ENCODE data around the gene ADGRG4. TPM values are rescaled to one million over a fixed set of nuclear protein-coding genes. Genes with fewer than 3 reads are reported as not detected.

Gene ADGRG4
- polyA plus RNA-seq, 1 donor from 2014 or later = not detected

DNA sequence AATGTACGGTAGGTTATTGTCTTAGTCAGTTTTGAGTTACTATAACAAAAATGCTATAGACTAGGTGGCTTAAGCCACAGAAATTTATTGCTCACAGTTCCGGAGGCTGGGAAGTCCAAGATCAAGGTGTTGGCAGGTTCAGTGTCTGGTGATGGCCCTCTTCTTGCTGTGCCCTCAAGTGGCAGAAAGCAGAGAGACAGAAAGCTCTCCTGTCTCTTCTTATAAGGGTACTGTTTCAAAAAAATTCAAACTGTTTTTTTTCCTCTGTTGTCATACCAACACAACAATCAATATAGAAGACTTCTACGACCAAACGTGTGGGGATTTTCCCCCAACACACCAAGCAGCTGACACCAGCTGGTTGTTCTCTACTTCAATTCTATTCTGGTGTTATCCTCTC, 53.4 kb downstream of the ADGRG4 start:
- no peak overlapping the region for H3K4me2 ChIP-seq (ENCODE audit: low read length)
- H3K79me2 ChIP-seq (replicated peaks; ENCODE audit: insufficient read depth, low read length) = no peaks in the 10 kb centered on the region
- no peak overlapping the region for H2AFZ ChIP-seq (ENCODE audit: low read depth, low read length)
- no peak overlapping the region for H3K4me3 ChIP-seq (ENCODE audit: low read length)
- no peak overlapping the region for H3K27ac ChIP-seq (ENCODE audit: low read length)
- no peaks in the 10 kb centered on the region for H3K9me2 ChIP-seq (ENCODE audit: insufficient read depth, low read length)
- no peaks in the 10 kb centered on the region for H4K20me1 ChIP-seq (ENCODE audit: insufficient read depth)
- no peaks in the 10 kb centered on the region for H3F3A ChIP-seq (ENCODE audit: insufficient read depth, low read length, poor library complexity, severe bottlenecking)
- H3K9ac ChIP-seq (ENCODE audit: low read length) = no peak overlapping the region
- no peaks in the 10 kb centered on the region for H3K9me3 ChIP-seq (ENCODE audit: low read length)
- no peaks in the 10 kb centered on the region for H3K27me3 ChIP-seq (ENCODE audit: insufficient read depth, low read depth, low read length)
- H3K36me3 ChIP-seq (ENCODE audit: insufficient read depth, low read length) = no peaks in the 10 kb centered on the region
- TF ChIP-seq EZH2 (IDR thresholded peaks at IDR 0.05; ENCODE audit: borderline replicate concordance, insufficient read depth, low read length, poor library complexity, severe bottlenecking) (no peak), MXI1 (conservative IDR thresholded peaks at IDR 0.05; ENCODE audit: poor library complexity, severe bottlenecking) (no peak), POLR2AphosphoS5 (IDR thresholded peaks at IDR 0.05) (no peak), CTCF (IDR thresholded peaks at IDR 0.05; ENCODE audit: poor library complexity, severe bottlenecking) (no peak), RAD21 (conservative IDR thresholded peaks at IDR 0.05) (no peak)
- TF ChIP-seq, protein P1, sequence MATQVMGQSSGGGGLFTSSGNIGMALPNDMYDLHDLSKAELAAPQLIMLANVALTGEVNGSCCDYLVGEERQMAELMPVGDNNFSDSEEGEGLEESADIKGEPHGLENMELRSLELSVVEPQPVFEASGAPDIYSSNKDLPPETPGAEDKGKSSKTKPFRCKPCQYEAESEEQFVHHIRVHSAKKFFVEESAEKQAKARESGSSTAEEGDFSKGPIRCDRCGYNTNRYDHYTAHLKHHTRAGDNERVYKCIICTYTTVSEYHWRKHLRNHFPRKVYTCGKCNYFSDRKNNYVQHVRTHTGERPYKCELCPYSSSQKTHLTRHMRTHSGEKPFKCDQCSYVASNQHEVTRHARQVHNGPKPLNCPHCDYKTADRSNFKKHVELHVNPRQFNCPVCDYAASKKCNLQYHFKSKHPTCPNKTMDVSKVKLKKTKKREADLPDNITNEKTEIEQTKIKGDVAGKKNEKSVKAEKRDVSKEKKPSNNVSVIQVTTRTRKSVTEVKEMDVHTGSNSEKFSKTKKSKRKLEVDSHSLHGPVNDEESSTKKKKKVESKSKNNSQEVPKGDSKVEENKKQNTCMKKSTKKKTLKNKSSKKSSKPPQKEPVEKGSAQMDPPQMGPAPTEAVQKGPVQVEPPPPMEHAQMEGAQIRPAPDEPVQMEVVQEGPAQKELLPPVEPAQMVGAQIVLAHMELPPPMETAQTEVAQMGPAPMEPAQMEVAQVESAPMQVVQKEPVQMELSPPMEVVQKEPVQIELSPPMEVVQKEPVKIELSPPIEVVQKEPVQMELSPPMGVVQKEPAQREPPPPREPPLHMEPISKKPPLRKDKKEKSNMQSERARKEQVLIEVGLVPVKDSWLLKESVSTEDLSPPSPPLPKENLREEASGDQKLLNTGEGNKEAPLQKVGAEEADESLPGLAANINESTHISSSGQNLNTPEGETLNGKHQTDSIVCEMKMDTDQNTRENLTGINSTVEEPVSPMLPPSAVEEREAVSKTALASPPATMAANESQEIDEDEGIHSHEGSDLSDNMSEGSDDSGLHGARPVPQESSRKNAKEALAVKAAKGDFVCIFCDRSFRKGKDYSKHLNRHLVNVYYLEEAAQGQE (IDR thresholded peaks at IDR 0.05; ENCODE audit: borderline replicate concordance) = no peak

GRCh38 chrX:136369377-136369776, 68.6 kb downstream of the ADGRG4 start:
- no peaks in the 10 kb centered on the region for H3F3A ChIP-seq (ENCODE audit: insufficient read depth, low read length, poor library complexity, severe bottlenecking)
- no peak for TF ChIP-seq EP300 (conservative IDR thresholded peaks at IDR 0.05; ENCODE audit: poor library complexity, severe bottlenecking)
- no peak for TF ChIP-seq SMC3 (conservative IDR thresholded peaks at IDR 0.05; ENCODE audit: poor library complexity)
- TF ChIP-seq POLR2AphosphoS5 (IDR thresholded peaks at IDR 0.05) = no peak
- TF ChIP-seq, protein P1 (IDR thresholded peaks at IDR 0.05; ENCODE audit: borderline replicate concordance) = no peak
- TF ChIP-seq EZH2 (IDR thresholded peaks at IDR 0.05; ENCODE audit: borderline replicate concordance, insufficient read depth, low read length, poor library complexity, severe bottlenecking) = no peak
- no peak for TF ChIP-seq MXI1 (conservative IDR thresholded peaks at IDR 0.05; ENCODE audit: poor library complexity, severe bottlenecking)
- no peak for TF ChIP-seq CTCF (IDR thresholded peaks at IDR 0.05; ENCODE audit: poor library complexity, severe bottlenecking)
- no peak for TF ChIP-seq RAD21 (conservative IDR thresholded peaks at IDR 0.05)
- TF ChIP-seq TAF1 (IDR thresholded peaks at IDR 0.05; ENCODE audit: low read depth) = no peak
- no peak overlapping the region for H3K4me3 ChIP-seq (ENCODE audit: low read length)
- no peaks in the 10 kb centered on the region for H3K79me2 ChIP-seq (replicated peaks; ENCODE audit: insufficient read depth, low read length)
- no peaks in the 10 kb centered on the region for H4K20me1 ChIP-seq (ENCODE audit: insufficient read depth)
- H3K9me2 ChIP-seq (ENCODE audit: insufficient read depth, low read length) = no peaks in the 10 kb centered on the region
- H3K36me3 ChIP-seq (ENCODE audit: insufficient read depth, low read length) = no peaks in the 10 kb centered on the region
- H3K9me3 ChIP-seq (ENCODE audit: low read length) = no peaks in the 10 kb centered on the region
- H3K9ac ChIP-seq (ENCODE audit: low read length) = no peak overlapping the region
- no peak overlapping the region for H3K4me2 ChIP-seq (ENCODE audit: low read length)
- H3K27me3 ChIP-seq (ENCODE audit: insufficient read depth, low read depth, low read length) = no peaks in the 10 kb centered on the region
- no peak overlapping the region for H2AFZ ChIP-seq (ENCODE audit: low read depth, low read length)
- no peak overlapping the region for H3K27ac ChIP-seq (ENCODE audit: low read length)
